H9 (cell line): ENCODE data around the gene SLC22A12. TPM values are rescaled to one million over a fixed set of nuclear protein-coding genes. Genes with fewer than 3 reads are reported as not detected.
A peak's percentile ranks its signal among the peaks of the same experiment; 100 is the strongest.

Experiments
- DNase-seq: peaks from one replicate; pipeline ENCODE4 v3.0.0-alpha.2; 2017
- H2AFZ ChIP-seq: one replicate; pipeline ENCODE4 v1.6.1; 2013; ENCODE audit warnings: mild to moderate bottlenecking, low read length, control low read depth, moderate library complexity
- H2AK5ac ChIP-seq: 2 replicates; pipeline ENCODE4 v1.6.1; 2013; ENCODE audit warnings: low read length, control low read depth, mixed read lengths; ENCODE audit not compliant: insufficient read length
- H2BK120ac ChIP-seq: one replicate; pipeline ENCODE4 v1.6.1; 2013; ENCODE audit warnings: low read depth, mild to moderate bottlenecking, low read length, control low read depth, inconsistent platforms; ENCODE audit not compliant: poor library complexity, severe bottlenecking
- H2BK12ac ChIP-seq: 2 replicates; pipeline ENCODE4 v1.6.1; 2013; ENCODE audit warnings: low read length, control low read depth, mixed read lengths, low read depth; ENCODE audit not compliant: insufficient read length
- H2BK15ac ChIP-seq: 2 replicates; pipeline ENCODE4 v1.6.1; 2013; ENCODE audit warnings: low read depth, low read length, control low read depth
- H2BK20ac ChIP-seq: one replicate; pipeline ENCODE4 v1.6.1; 2013; ENCODE audit warnings: low read depth, mild to moderate bottlenecking, low read length, control low read depth, inconsistent platforms; ENCODE audit not compliant: poor library complexity, severe bottlenecking
- H2BK5ac ChIP-seq: 2 replicates; pipeline ENCODE4 v1.6.1; 2013; ENCODE audit warnings: low read length, control low read depth, mixed read lengths; ENCODE audit not compliant: insufficient read length
- H3K14ac ChIP-seq: 2 replicates; pipeline ENCODE4 v1.6.1; 2013; ENCODE audit warnings: low read length, control low read depth; ENCODE audit not compliant: insufficient read depth
- H3K18ac ChIP-seq: 2 replicates; pipeline ENCODE4 v1.6.1; 2013; ENCODE audit warnings: low read depth, mild to moderate bottlenecking, mixed read lengths, low read length, control low read depth; ENCODE audit not compliant: insufficient read length
- H3K23ac ChIP-seq: 2 replicates; pipeline ENCODE4 v1.6.1; 2013; ENCODE audit warnings: low read length, control low read depth, mixed read lengths, low read depth; ENCODE audit not compliant: insufficient read length
- H3K23me2 ChIP-seq: 2 replicates; pipeline ENCODE4 v1.6.1; 2013; ENCODE audit warnings: low read depth, mild to moderate bottlenecking, mixed read lengths, low read length, control low read depth; ENCODE audit not compliant: insufficient read length, poor library complexity, severe bottlenecking
- H3K27ac ChIP-seq: 2 replicates; pipeline ENCODE4 v1.5.1; 2013; ENCODE audit warnings: low read length, control low read depth, mixed read lengths, low read depth; ENCODE audit not compliant: insufficient read length
- H3K27me3 ChIP-seq: 2 replicates; pipeline ENCODE4 v1.6.1; 2013; ENCODE audit warnings: low read length, control low read depth, inconsistent platforms; ENCODE audit not compliant: insufficient read depth
- H3K4ac ChIP-seq: 2 replicates; pipeline ENCODE4 v1.6.1; 2013; ENCODE audit warnings: low read depth, mild to moderate bottlenecking, control low read depth, inconsistent platforms, low read length, moderate library complexity
- H3K4me1 ChIP-seq: 2 replicates; pipeline ENCODE4 v1.6.1; 2013; ENCODE audit warnings: low read length, control low read depth, inconsistent platforms; ENCODE audit not compliant: insufficient read depth
- H3K4me2 ChIP-seq: 2 replicates; pipeline ENCODE4 v1.6.1; 2013; ENCODE audit warnings: low read length, control low read depth, mixed read lengths; ENCODE audit not compliant: insufficient read length, insufficient read depth
- H3K56ac ChIP-seq: 2 replicates; pipeline ENCODE4 v1.6.1; 2013; ENCODE audit warnings: low read depth, mild to moderate bottlenecking, mixed read lengths, low read length, control low read depth; ENCODE audit not compliant: insufficient read length
- H3K79me1 ChIP-seq: 2 replicates; pipeline ENCODE4 v1.6.1; 2013; ENCODE audit warnings: low read depth, mild to moderate bottlenecking, moderate library complexity, low read length, control low read depth, inconsistent platforms; ENCODE audit not compliant: insufficient read depth, poor library complexity, severe bottlenecking
- H3K79me2 ChIP-seq: 2 replicates; pipeline ENCODE4 v1.6.1; 2013; ENCODE audit warnings: low read length, control low read depth, inconsistent platforms; ENCODE audit not compliant: insufficient read depth
- H3K9ac ChIP-seq: 2 replicates; pipeline ENCODE4 v1.6.1; 2013; ENCODE audit warnings: low read length, control low read depth, mixed read lengths; ENCODE audit not compliant: insufficient read length; ENCODE audit errors: extremely low read depth
- H3K9me3 ChIP-seq: one replicate; pipeline ENCODE4 v1.6.1; 2013; ENCODE audit warnings: low read depth, low read length, inconsistent platforms; ENCODE audit not compliant: control insufficient read depth
- H3T11ph ChIP-seq: one replicate; pipeline ENCODE4 v1.6.1; 2013; ENCODE audit warnings: mild to moderate bottlenecking, low read length, control low read depth, inconsistent platforms
- H4K20me1 ChIP-seq: one replicate; pipeline ENCODE4 v1.6.1; 2013; ENCODE audit not compliant: control insufficient read depth, insufficient read length, insufficient read depth
- H4K5ac ChIP-seq: 2 replicates; pipeline ENCODE4 v1.6.1; 2013; ENCODE audit warnings: low read depth, mild to moderate bottlenecking, mixed read lengths, low read length, control low read depth; ENCODE audit not compliant: insufficient read length
- H4K8ac ChIP-seq: replicated peaks from 2 replicates; pipeline ENCODE4 v1.6.1; 2013; ENCODE audit warnings: low read length, control low read depth, mixed read lengths, low read depth; ENCODE audit not compliant: insufficient read length
- H4K91ac ChIP-seq: 2 replicates; pipeline ENCODE4 v1.6.1; 2013; ENCODE audit warnings: low read depth, mild to moderate bottlenecking, moderate library complexity, mixed read lengths, low read length, control low read depth; ENCODE audit not compliant: insufficient read length
- H3K27ac Mint-ChIP-seq, 3 experiments: 2 replicates in 2 of 3; 3 replicates in 1 of 3; pipeline ENCODE4 v1.8.0; 2020 to 2021; ENCODE audit warnings: mixed read lengths in 3 of 3, mild to moderate bottlenecking in 1 of 3, moderate library complexity in 1 of 3
- H3K27me3 Mint-ChIP-seq: 2 replicates; pipeline ENCODE4 v1.8.0; 2021; ENCODE audit warnings: low read depth, mild to moderate bottlenecking, moderate library complexity, mixed read lengths
- H3K36me3 Mint-ChIP-seq, 3 experiments: 2 replicates in 2 of 3; 3 replicates in 1 of 3; pipeline ENCODE4 v1.8.0; 2020 to 2021; ENCODE audit warnings: low read depth in 3 of 3, mixed read lengths in 3 of 3; ENCODE audit not compliant: insufficient read depth in 1 of 3
- H3K4me1 Mint-ChIP-seq, 2 experiments: 2 replicates each; pipeline ENCODE4 v1.8.0; 2020; ENCODE audit warnings: mixed read lengths in 2 of 2
- H3K4me3 Mint-ChIP-seq, 2 experiments: 2 replicates in 1 of 2; 3 replicates in 1 of 2; pipeline ENCODE4 v1.8.0; 2020 to 2021; ENCODE audit warnings: mild to moderate bottlenecking in 2 of 2, mixed read lengths in 2 of 2, moderate library complexity in 1 of 2
- H3K9me3 Mint-ChIP-seq, 2 experiments: 2 replicates in 1 of 2; 3 replicates in 1 of 2; pipeline ENCODE4 v1.8.0; 2020; ENCODE audit warnings: mild to moderate bottlenecking in 2 of 2, mixed read lengths in 2 of 2, moderate library complexity in 1 of 2
- WGBS: extraction: QIAGEN DNeasy Blood & Tissue Kit; methylation state at CpG from one replicate; pipeline ENCODE4 v1.1.7; 2013; ENCODE audit warnings: missing lambda C conversion rate, low lambda C conversion rate, mixed read lengths; ENCODE audit not compliant: insufficient read length; ENCODE audit errors: extremely low coverage; 5-methylcytosine and 5-hydroxymethylcytosine counted together
- total RNA-seq: library from RNA; stranded (reverse); gene quantifications from 2 replicates; pipeline ENCODE4 v1.2.1, GENCODE V29; 2021
- TF ChIP-seq, protein P1 (sequence below): fragments of 200-600 bp; sonication (generic); conservative IDR thresholded peaks from 3 replicates; pipeline ENCODE4 v1.8.0; 2021; ENCODE audit warnings: antibody characterized with exemption, mild to moderate bottlenecking

Gene SLC22A12
- total RNA-seq, 1 experiment from 2014 or later, result not detected

DNA sequence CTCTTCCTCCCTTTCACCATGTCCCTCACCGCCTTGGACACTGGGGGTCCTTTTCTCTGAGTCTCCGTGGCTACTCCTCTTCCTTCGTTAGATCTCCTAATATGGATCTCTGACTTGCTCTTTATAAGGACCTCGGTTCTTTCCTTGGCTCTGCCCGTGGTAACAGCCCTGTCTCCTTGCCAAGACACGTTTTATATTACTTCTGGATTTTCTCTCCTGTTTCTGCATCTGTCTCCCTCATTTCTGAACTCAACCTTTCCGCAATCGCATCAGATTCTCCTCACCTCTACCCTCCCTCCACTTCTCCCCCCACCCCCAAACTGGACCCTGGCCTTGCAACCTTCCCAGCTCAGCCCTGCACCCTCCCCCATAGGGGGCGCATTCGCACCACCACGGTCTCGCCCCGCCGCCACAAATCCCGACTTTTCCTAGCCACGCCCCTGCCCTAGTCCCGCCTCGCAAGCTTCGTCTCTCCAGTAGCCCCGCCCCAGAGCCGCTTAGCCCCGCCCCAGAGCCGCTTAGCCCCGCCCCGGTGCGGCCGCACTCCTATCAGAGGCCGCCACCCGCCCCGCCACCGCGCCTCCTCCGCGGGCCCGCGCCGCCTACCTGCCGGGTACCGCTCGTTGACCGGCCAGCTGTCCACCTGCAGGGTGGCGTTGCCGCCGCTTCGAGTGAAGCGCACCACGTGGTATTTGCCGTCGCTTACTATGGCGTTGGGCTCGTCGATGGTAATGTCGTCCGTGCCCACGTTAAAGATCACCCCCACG, 39.0 kb downstream of the SLC22A12 start:
- Mint-ChIP-seq H3K27ac (no peak overlapping the region), H3K9me3 (peaks cover 0 to 3% of the 10 kb centered on the region in 2 experiments; a peak in 1 of 5 replicates), H3K4me3 (no peak overlapping the region), H3K36me3 (peaks cover 0 to 6% (median 0%) of the 10 kb centered on the region in 3 experiments; a peak in 1 of 7 replicates), H3K27me3 (peaks cover 53% of the 10 kb centered on the region), H3K4me1 (peaks cover 17 to 34% of the 10 kb centered on the region in 2 experiments)
- no peak overlapping the region for H2BK120ac ChIP-seq
- no peak overlapping the region for H3K18ac ChIP-seq
- H4K91ac ChIP-seq, result no peak overlapping the region
- no peaks in the 10 kb centered on the region for H4K20me1 ChIP-seq
- no peaks in the 10 kb centered on the region; the same call in 1 of the 2 replicates for H3K4me1 ChIP-seq
- peaks cover 5% of the 10 kb centered on the region; the same call in 1 of the 2 replicates for H3K27me3 ChIP-seq
- H3K9me3 ChIP-seq, result no peaks in the 10 kb centered on the region
- H3T11ph ChIP-seq, result no peak overlapping the region
- no peaks in the 10 kb centered on the region for H3K23me2 ChIP-seq
- H3K79me2 ChIP-seq, result no peaks in the 10 kb centered on the region
- no peaks in the 10 kb centered on the region for H3K79me1 ChIP-seq
- TF ChIP-seq, protein P1, sequence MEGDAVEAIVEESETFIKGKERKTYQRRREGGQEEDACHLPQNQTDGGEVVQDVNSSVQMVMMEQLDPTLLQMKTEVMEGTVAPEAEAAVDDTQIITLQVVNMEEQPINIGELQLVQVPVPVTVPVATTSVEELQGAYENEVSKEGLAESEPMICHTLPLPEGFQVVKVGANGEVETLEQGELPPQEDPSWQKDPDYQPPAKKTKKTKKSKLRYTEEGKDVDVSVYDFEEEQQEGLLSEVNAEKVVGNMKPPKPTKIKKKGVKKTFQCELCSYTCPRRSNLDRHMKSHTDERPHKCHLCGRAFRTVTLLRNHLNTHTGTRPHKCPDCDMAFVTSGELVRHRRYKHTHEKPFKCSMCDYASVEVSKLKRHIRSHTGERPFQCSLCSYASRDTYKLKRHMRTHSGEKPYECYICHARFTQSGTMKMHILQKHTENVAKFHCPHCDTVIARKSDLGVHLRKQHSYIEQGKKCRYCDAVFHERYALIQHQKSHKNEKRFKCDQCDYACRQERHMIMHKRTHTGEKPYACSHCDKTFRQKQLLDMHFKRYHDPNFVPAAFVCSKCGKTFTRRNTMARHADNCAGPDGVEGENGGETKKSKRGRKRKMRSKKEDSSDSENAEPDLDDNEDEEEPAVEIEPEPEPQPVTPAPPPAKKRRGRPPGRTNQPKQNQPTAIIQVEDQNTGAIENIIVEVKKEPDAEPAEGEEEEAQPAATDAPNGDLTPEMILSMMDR, result peak; percentile 69
- H3K4me2 ChIP-seq, result peak overlapping the region; percentile 15
- H3K9ac ChIP-seq, result no peak overlapping the region
- H4K8ac ChIP-seq, result no peak overlapping the region
- no peak overlapping the region for H3K23ac ChIP-seq
- peak; percentile 96 for DNase-seq
- no peak overlapping the region for H3K56ac ChIP-seq
- H3K4ac ChIP-seq, result no peak overlapping the region
- no peak overlapping the region for H4K5ac ChIP-seq
- no peak overlapping the region for H2BK15ac ChIP-seq
- H2BK12ac ChIP-seq, result no peak overlapping the region
- H2AK5ac ChIP-seq, result no peak overlapping the region
- no peak overlapping the region for H3K27ac ChIP-seq
- H2BK20ac ChIP-seq, result no peak overlapping the region
- no peak overlapping the region for H2AFZ ChIP-seq
- no CpG with 5 or more reads among the region's 56 CpGs for whole genome bisulfite sequencing
- no peak overlapping the region for H3K14ac ChIP-seq
- H2BK5ac ChIP-seq, result no peak overlapping the region
